Measurements from ENCODE around the gene LNX2.

The LNX2 gene

GRCh38 chr13:27542220-27542619 is 78.1 kb downstream of the LNX2 start:
- Histone ChIP-seq H3K4me3 (ENCODE audit: low read depth, low read length) (no peak overlapping the region), H3K9ac (ENCODE audit: low read depth, low read length) (no peak overlapping the region), H3K9me3 (ENCODE audit: control insufficient read depth, insufficient read depth, low read length) (no peaks in the 10 kb centered on the region), H3K36me3 (ENCODE audit: control insufficient read depth, insufficient read depth, low read length) (no peaks in the 10 kb centered on the region), H3K27me3 (ENCODE audit: control insufficient read depth, insufficient read depth, low read length) (no peaks in the 10 kb centered on the region), H3K4me1 (ENCODE audit: control insufficient read depth, insufficient read depth, low read length) (peaks cover 6% of the 10 kb centered on the region)

GRCh38 chr13:27541386-27541785 is 78.9 kb downstream of the LNX2 start:
- H3K9me3 ChIP-seq (ENCODE audit: control insufficient read depth, insufficient read depth, low read length): no peaks in the 10 kb centered on the region
- H3K27me3 ChIP-seq (ENCODE audit: control insufficient read depth, insufficient read depth, low read length): no peaks in the 10 kb centered on the region
- peaks cover 6% of the 10 kb centered on the region for H3K4me1 ChIP-seq (ENCODE audit: control insufficient read depth, insufficient read depth, low read length)
- no peak overlapping the region for H3K9ac ChIP-seq (ENCODE audit: low read depth, low read length)
- H3K36me3 ChIP-seq (ENCODE audit: control insufficient read depth, insufficient read depth, low read length): no peaks in the 10 kb centered on the region
- no peak overlapping the region for H3K4me3 ChIP-seq (ENCODE audit: low read depth, low read length)

- Histone ChIP-seq H3K36me3 (ENCODE audit: control insufficient read depth, insufficient read depth, low read length) (no peaks in the 10 kb centered on the region), H3K9ac (ENCODE audit: low read depth, low read length) (no peak overlapping the region), H3K9me3 (ENCODE audit: control insufficient read depth, insufficient read depth, low read length) (no peaks in the 10 kb centered on the region), H3K27me3 (ENCODE audit: control insufficient read depth, insufficient read depth, low read length) (no peaks in the 10 kb centered on the region), H3K4me3 (ENCODE audit: low read depth, low read length) (no peak overlapping the region), H3K4me1 (ENCODE audit: control insufficient read depth, insufficient read depth, low read length) (peaks cover 6% of the 10 kb centered on the region)
These were observed 83.8 kb downstream of the LNX2 start for GRCh38 chr13:27536361-27537101.

- H3K4me3 ChIP-seq (ENCODE audit: low read depth, low read length): no peak overlapping the region
- H3K4me1 ChIP-seq (ENCODE audit: control insufficient read depth, insufficient read depth, low read length): no peaks in the 10 kb centered on the region
- H3K9me3 ChIP-seq (ENCODE audit: control insufficient read depth, insufficient read depth, low read length): no peaks in the 10 kb centered on the region
- no peaks in the 10 kb centered on the region for H3K27me3 ChIP-seq (ENCODE audit: control insufficient read depth, insufficient read depth, low read length)
- H3K36me3 ChIP-seq (ENCODE audit: control insufficient read depth, insufficient read depth, low read length): no peaks in the 10 kb centered on the region
- no peak overlapping the region for H3K9ac ChIP-seq (ENCODE audit: low read depth, low read length)
These were observed 84.8 kb downstream of the LNX2 start for GRCh38 chr13:27535546-27535945.

GRCh38 chr13:27534981-27535380 is 85.3 kb downstream of the LNX2 start:
- H3K9me3 ChIP-seq (ENCODE audit: control insufficient read depth, insufficient read depth, low read length): no peaks in the 10 kb centered on the region
- no peaks in the 10 kb centered on the region for H3K36me3 ChIP-seq (ENCODE audit: control insufficient read depth, insufficient read depth, low read length)
- no peak overlapping the region for H3K9ac ChIP-seq (ENCODE audit: low read depth, low read length)
- H3K4me1 ChIP-seq (ENCODE audit: control insufficient read depth, insufficient read depth, low read length): no peaks in the 10 kb centered on the region
- H3K27me3 ChIP-seq (ENCODE audit: control insufficient read depth, insufficient read depth, low read length): no peaks in the 10 kb centered on the region
- H3K4me3 ChIP-seq (ENCODE audit: low read depth, low read length): no peak overlapping the region

DNA sequence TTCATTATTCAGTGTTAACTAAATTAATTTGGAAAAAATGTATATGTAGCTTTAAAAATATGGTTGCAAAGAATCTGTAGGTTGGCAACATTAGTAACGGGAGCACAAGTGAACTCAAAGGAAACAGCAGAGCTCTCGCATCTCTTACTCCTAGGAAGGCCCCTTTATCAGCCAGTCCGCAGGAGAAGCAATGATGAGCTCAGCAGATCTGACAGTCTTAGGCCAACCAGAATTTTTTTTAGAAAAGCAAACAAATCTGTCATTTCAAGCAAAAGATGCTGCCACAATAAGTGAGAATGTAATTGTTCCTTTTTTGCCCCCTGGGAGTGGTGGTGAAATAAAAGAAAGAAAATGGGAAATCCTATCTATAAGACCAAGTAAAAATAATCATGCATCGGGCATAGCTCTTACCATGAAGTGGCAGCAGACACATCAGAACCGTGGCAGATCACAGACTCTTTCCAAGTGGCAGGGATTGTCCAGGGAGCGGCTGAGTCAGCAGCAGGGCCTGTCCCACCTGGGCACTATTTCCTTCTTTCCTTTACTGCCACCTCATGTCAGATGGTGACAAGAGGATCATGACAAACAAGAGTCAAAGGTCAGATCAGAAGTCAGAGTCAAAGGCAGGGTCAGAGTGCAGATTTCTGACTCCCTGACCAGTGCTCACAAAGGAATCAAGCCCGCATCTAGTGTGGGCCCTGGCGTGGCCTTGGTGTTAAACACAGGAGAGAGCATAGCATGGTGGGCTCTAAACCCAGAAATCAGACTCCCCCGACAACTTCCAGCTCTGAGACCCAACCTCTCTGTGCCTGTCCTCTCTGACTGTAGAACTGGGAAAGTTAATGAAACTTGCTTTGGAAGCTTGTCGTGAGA is 86.0 kb downstream of the LNX2 start:
- Histone ChIP-seq H3K27me3 (ENCODE audit: control insufficient read depth, insufficient read depth, low read length) (no peaks in the 10 kb centered on the region), H3K36me3 (ENCODE audit: control insufficient read depth, insufficient read depth, low read length) (no peaks in the 10 kb centered on the region), H3K4me1 (ENCODE audit: control insufficient read depth, insufficient read depth, low read length) (no peaks in the 10 kb centered on the region), H3K4me3 (ENCODE audit: low read depth, low read length) (no peak overlapping the region), H3K9ac (ENCODE audit: low read depth, low read length) (no peak overlapping the region), H3K9me3 (ENCODE audit: control insufficient read depth, insufficient read depth, low read length) (no peaks in the 10 kb centered on the region)

DNA sequence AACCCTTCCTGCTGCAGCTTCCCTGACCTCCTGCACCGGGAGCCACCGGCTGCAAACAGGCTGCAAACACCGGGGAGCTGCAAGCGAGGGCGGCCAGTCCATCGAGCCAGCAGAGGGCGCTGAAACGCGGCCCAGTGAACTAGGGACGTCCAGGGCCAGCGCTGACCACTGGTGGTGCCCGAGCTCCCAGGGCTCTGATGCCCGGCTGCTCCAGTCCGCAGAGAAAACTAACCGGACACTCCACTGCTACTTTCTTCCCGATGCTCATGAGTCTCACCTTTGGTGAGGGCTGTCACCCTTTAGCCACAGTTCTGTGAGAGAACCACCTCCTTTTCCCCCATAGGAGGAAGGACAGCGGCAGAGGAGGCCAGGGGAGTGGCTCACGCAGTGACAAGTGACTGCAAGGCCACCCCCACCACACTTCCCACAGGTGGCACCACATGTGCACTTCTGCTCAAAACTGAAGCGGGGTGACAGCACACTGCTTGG is 87.1 kb downstream of the LNX2 start:
- Histone ChIP-seq H3K4me3 (ENCODE audit: low read depth, low read length) (no peak overlapping the region), H3K36me3 (ENCODE audit: control insufficient read depth, insufficient read depth, low read length) (no peaks in the 10 kb centered on the region), H3K9me3 (ENCODE audit: control insufficient read depth, insufficient read depth, low read length) (no peaks in the 10 kb centered on the region), H3K9ac (ENCODE audit: low read depth, low read length) (no peak overlapping the region), H3K4me1 (ENCODE audit: control insufficient read depth, insufficient read depth, low read length) (no peaks in the 10 kb centered on the region), H3K27me3 (ENCODE audit: control insufficient read depth, insufficient read depth, low read length) (no peaks in the 10 kb centered on the region)

DNA sequence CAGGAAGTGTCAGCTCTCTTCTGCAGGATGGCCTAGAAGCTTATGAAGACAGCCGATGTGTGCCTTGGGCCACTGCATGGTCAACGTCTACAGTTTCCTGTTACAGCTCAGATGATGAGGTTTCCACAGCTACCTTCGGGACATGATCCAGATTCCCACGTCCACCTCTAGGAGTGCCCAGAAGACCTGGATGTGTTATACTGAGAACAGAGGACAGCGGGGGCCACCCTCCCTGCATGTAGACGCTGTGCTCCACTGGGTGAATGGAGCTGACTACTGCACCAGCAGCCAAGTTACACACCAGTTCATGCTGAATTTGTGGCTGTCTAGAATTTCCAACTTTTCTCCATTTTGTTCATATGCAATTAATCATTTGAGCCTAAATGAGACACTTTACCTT is 91.4 kb downstream of the LNX2 start:
- Histone ChIP-seq H3K9me3 (ENCODE audit: control insufficient read depth, insufficient read depth, low read length) (no peaks in the 10 kb centered on the region), H3K4me3 (ENCODE audit: low read depth, low read length) (no peak overlapping the region), H3K27me3 (ENCODE audit: control insufficient read depth, insufficient read depth, low read length) (no peaks in the 10 kb centered on the region), H3K4me1 (ENCODE audit: control insufficient read depth, insufficient read depth, low read length) (no peaks in the 10 kb centered on the region), H3K36me3 (ENCODE audit: control insufficient read depth, insufficient read depth, low read length) (no peaks in the 10 kb centered on the region), H3K9ac (ENCODE audit: low read depth, low read length) (no peak overlapping the region)

GRCh38 chr13:27526516-27526915 is 93.8 kb downstream of the LNX2 start:
- H3K27me3 ChIP-seq (ENCODE audit: control insufficient read depth, insufficient read depth, low read length): no peaks in the 10 kb centered on the region
- H3K9me3 ChIP-seq (ENCODE audit: control insufficient read depth, insufficient read depth, low read length): no peaks in the 10 kb centered on the region
- H3K4me3 ChIP-seq (ENCODE audit: low read depth, low read length): no peak overlapping the region
- H3K9ac ChIP-seq (ENCODE audit: low read depth, low read length): no peak overlapping the region
- H3K4me1 ChIP-seq (ENCODE audit: control insufficient read depth, insufficient read depth, low read length): no peaks in the 10 kb centered on the region
- no peaks in the 10 kb centered on the region for H3K36me3 ChIP-seq (ENCODE audit: control insufficient read depth, insufficient read depth, low read length)

GRCh38 chr13:27524981-27525975 is 95.1 kb downstream of the LNX2 start:
- no peak overlapping the region for H3K9ac ChIP-seq (ENCODE audit: low read depth, low read length)
- H3K4me1 ChIP-seq (ENCODE audit: control insufficient read depth, insufficient read depth, low read length): no peaks in the 10 kb centered on the region
- H3K36me3 ChIP-seq (ENCODE audit: control insufficient read depth, insufficient read depth, low read length): no peaks in the 10 kb centered on the region
- H3K9me3 ChIP-seq (ENCODE audit: control insufficient read depth, insufficient read depth, low read length): no peaks in the 10 kb centered on the region
- no peak overlapping the region for H3K4me3 ChIP-seq (ENCODE audit: low read depth, low read length)
- no peaks in the 10 kb centered on the region for H3K27me3 ChIP-seq (ENCODE audit: control insufficient read depth, insufficient read depth, low read length)

DNA sequence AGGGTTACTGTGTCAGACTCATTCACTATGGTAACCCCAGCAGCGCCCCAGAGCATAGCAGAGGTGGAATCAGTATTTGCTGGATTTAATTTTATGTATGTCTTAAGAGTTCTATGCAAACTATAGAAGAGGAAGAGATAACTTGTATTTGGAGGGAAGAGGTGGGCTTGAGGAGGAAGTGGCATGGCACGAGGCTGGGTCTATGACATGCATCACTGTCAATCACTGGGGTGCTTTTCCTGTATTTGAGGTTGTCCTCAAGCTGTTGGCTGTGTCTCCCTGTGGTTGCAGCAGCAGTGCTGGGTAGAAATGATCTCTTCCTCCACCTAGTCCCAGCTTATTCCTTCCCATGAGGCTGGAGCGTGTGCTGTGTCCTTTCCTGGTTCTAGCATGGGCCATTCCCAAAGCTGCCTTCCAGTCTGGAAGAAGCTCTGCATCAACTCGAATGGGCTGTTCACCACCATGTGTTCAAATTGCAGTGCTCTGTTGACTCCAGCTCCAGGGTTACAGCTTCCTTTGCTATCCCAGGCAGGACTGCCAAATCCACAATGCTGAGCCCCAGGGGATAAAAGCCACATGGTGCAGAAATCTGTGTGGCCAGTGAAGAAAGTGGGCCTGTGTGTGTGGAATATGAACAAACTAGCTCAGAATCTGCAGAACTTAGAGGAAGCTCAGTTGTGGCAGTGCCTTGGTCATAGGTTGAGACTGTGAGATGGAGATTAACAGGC is 96.8 kb downstream of the LNX2 start:
- no peaks in the 10 kb centered on the region for H3K36me3 ChIP-seq (ENCODE audit: control insufficient read depth, insufficient read depth, low read length)
- no peaks in the 10 kb centered on the region for H3K27me3 ChIP-seq (ENCODE audit: control insufficient read depth, insufficient read depth, low read length)
- no peak overlapping the region for H3K9ac ChIP-seq (ENCODE audit: low read depth, low read length)
- H3K4me3 ChIP-seq (ENCODE audit: low read depth, low read length): no peak overlapping the region
- H3K9me3 ChIP-seq (ENCODE audit: control insufficient read depth, insufficient read depth, low read length): no peaks in the 10 kb centered on the region
- no peaks in the 10 kb centered on the region for H3K4me1 ChIP-seq (ENCODE audit: control insufficient read depth, insufficient read depth, low read length)

All from iPS-15b (cell line).